ENCODE data around the gene AP5S1. TPM values are rescaled to one million over a fixed set of nuclear protein-coding genes. Genes with fewer than 3 reads are reported as not detected.

The AP5S1 gene, protein sequence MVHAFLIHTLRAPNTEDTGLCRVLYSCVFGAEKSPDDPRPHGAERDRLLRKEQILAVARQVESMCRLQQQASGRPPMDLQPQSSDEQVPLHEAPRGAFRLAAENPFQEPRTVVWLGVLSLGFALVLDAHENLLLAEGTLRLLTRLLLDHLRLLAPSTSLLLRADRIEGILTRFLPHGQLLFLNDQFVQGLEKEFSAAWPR
- total RNA-seq, result 10 to 100 TPM; 13.8 to 15.5 TPM

DNA sequence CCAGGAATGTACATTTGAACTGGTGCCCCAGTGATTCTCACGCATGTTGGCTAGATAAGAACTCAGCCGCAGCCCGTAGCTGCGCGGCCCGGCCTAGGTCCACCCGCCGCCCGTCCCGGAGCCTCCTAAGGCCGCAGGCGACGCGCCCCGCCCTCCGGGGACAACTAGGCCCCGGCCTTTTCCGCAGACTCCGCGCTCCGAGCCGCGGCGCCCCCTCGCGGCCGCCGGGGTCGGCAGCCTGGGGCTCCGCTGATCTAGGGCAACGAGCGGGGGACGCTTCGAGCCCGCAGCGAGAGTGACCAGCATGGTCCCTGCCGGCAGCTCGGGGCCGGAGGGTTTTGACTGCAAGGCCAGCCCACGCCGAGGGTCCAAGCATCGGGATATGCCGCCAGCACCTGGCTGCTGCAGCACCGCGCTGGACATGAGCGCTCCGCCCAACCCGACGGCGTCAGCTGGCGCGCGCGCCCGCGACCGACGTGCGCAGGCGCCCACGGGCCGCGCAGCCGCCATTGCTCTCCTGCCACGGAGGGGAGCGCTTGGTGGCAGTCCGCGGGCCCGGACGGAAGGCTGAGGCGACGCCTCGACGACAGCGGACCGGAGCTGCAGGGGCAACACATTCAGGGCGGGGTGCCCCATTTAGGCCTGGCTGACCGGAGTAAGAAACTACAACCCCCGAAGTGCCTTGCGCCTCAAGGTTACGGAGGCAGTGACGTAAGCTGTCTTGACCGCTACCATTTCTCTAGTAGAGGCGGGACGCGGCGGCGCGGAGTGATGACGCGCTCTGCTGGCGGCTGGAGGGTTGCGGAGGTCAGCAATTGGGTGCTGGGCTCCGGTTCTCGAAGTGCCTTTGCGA, at the start of gene AP5S1:
TSS of gene AP5S1 (plus strand) at position 500 of the 853 bp plus-strand sequence. CDS start 1,571 bp downstream, outside the sequence.
- H3K36me3 Mint-ChIP-seq, result peaks cover 2% of the 10 kb centered on the region

DNA sequence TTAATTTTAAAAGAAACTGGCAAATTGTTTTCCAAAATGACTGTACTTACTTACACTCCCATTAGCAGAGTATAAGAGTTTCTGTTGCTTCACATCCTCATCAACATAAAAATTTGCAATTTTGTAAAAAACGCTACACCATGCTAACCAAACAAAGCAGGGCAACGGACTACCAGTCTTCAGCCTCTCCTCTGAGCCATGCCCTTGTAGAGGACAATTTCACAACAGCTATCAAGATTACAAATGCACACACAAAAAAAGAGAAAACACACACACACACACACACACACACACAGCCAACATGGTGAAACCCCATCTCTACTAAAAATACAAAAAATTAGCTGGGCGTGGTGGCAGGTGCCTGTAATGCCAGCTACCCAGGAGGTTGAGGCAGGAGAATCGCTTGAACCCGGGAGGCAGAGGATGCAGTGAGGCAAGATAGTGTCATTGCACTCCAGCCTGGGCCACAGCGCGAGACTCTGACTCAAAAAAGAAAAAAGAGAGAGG, 48.7 kb upstream of the AP5S1 start:
- no peak overlapping the region for H3K4me3 Mint-ChIP-seq
- H3K27me3 Mint-ChIP-seq, result peaks cover 9% of the 10 kb centered on the region
- no peak for ATAC-seq
- CTCF ChIA-PET, result interaction anchor here (1.4 to 8.0 kb wide), 3 partner anchors 14 to 83 kb away, joined by 5 to 80 read pairs (median 5); partner anchors contain the start of gene CENPB
- no peak overlapping the region for H3K27ac Mint-ChIP-seq
- H3K9me3 Mint-ChIP-seq (ENCODE audit: low read depth), result peaks cover 2% of the 10 kb centered on the region
- H3K4me1 Mint-ChIP-seq, result peaks cover 13% of the 10 kb centered on the region
- peaks cover 2% of the 10 kb centered on the region for H3K36me3 Mint-ChIP-seq
- no peak for DNase-seq

More for the DNA sequence above, at the start of gene AP5S1:
- ATAC-seq (peak; percentile 82), DNase-seq (peak; percentile 97)
- Mint-ChIP-seq H3K4me1 (peaks cover 47% of the 10 kb centered on the region), H3K27me3 (no peaks in the 10 kb centered on the region), H3K9me3 (ENCODE audit: low read depth) (no peaks in the 10 kb centered on the region), H3K4me3 (peak within 1 kb of the TSS; percentile 85), H3K27ac (peak within 1 kb of the TSS; percentile 90)
- CTCF ChIA-PET, result interaction anchor here (0.5 to 6.4 kb wide), 28 partner anchors 8 to 264 kb away, joined by 3 to 51 read pairs (median 6); partner anchors contain the start of genes ADISSP, CDC25B, MAVS and SPEF1

DNA sequence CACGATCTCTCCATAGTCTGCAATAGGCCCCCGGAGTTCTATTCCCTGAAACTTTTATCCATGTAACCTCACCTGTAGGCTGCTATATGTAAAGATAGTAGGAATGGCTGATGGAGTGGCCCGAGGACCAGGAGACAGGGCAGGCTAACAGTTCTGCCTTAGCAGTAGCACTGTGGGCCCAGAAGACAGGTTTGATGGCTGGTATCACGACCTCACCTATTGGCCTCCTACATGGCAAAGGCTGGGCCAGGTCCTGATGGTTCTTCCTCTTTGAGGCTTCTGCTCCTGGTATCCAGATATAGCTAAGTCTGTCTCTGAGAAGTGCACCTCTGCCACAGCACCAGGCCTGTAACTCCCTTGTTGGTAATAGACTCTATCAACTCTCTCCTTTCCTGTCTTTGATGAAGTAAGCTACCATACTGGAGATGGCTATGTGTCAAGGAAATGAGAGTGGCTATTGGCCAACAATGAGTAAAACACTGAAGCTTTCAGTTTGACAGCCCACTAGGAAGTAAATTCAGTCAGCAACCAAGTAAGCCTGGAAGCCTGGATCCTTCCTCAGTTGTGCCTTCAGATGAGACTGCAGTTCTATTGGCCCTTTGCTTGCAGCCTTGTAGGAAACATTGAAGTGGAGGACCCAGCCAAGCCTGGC, 44.8 kb upstream of the AP5S1 start:
- ATAC-seq, result no peak
- Mint-ChIP-seq H3K9me3 (ENCODE audit: low read depth) (peaks cover 2% of the 10 kb centered on the region), H3K36me3 (peaks cover 2% of the 10 kb centered on the region), H3K4me1 (peaks cover 17% of the 10 kb centered on the region), H3K4me3 (no peak overlapping the region), H3K27ac (no peak overlapping the region), H3K27me3 (peaks cover 32% of the 10 kb centered on the region)
- CTCF ChIA-PET, result interaction anchor here (0.6 to 4.0 kb wide), 4 partner anchors 8 to 420 kb away, joined by 3 to 15 read pairs (median 4); partner anchors contain the start of gene ADISSP
- DNase-seq, result no peak

DNA sequence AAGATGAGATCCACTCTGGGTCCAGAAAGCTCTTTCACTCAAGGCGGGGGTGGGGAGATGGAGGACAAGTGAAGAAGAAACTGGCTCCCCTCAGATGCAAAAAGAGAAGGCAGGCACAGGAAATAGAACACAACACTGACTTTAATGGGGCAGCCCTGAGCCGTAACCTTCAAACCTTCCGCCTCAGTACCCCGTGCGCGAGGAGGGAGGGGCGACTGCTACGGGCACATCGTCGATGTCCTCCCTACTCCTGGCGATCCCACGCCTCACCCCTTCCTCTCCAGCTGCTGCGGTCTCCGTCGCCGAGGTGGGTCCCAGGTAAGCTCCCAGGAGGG, 43.0 kb upstream of the AP5S1 start:
- no peak for DNase-seq
- peak; percentile 34 for ATAC-seq
- Mint-ChIP-seq H3K27me3 (peaks cover 28% of the 10 kb centered on the region), H3K4me1 (peaks cover 28% of the 10 kb centered on the region), H3K4me3 (peak overlapping the region; percentile 72), H3K36me3 (peaks cover 2% of the 10 kb centered on the region), H3K9me3 (ENCODE audit: low read depth) (peaks cover 2% of the 10 kb centered on the region), H3K27ac (no peak overlapping the region)
- CTCF ChIA-PET, result interaction anchor here (0.7 to 5.4 kb wide), 7 partner anchors 9 to 101 kb away, joined by 3 to 37 read pairs (median 6); partner anchors contain the start of genes ADISSP and AP5S1

DNA sequence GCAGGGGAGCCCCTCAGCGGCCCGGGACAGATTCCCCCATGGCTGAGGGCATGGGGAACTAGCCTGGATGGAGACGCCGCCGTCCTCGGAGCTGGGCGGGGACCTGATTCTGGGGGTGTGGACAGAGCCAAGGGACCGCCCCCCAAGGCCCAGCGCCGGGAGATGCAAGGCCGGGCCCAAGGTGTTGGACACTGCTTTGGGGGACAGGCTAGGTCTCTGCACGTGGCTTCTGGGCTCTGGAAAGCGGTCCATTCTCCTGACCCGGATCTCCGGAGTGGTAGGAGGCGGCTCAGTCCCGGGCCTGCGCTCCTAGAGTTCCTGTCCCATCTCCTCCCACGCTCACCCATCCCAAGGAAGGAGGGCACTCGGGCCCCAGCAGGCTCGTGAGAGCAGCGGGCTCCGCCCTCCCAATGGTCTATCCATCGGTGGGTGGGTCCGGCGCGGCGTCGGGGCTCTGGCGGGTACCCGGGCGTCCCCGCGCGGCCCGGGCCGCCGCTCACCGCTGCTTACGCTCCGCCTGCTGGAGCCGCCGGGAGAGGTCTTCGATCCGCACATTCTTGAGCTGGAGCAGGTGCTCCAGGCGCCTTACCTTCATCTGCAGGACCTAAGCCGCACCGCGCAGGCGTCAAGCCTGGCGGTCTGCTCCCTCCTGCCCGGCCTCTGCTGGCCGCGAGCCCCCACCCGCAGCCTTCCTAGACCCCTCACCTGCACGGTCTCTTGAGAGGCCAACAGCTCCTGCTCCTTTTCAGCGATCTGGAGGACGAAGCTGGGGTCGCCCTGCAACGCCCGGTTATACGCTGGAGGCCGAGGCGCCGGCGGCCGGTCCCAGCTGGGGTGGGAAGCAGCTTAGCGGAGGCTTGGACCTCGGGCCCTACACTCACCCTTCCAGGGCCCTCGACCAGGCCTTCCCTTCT, 42.4 kb upstream of the AP5S1 start:
- DNase-seq (peak; percentile 60), ATAC-seq (peak; percentile 76)
- no peak overlapping the region for H3K27ac Mint-ChIP-seq
- H3K27me3 Mint-ChIP-seq, result peaks cover 25% of the 10 kb centered on the region
- peaks cover 28% of the 10 kb centered on the region for H3K4me1 Mint-ChIP-seq
- CTCF ChIA-PET, result interaction anchor here (0.7 to 5.4 kb wide), 13 partner anchors 8 to 307 kb away, joined by 3 to 37 read pairs (median 6); partner anchors contain the start of genes ADISSP, AP5S1 and CENPB
- H3K36me3 Mint-ChIP-seq, result peaks cover 2% of the 10 kb centered on the region
- peaks cover 2% of the 10 kb centered on the region for H3K9me3 Mint-ChIP-seq (ENCODE audit: low read depth)
- H3K4me3 Mint-ChIP-seq, result peak overlapping the region; percentile 72

DNA sequence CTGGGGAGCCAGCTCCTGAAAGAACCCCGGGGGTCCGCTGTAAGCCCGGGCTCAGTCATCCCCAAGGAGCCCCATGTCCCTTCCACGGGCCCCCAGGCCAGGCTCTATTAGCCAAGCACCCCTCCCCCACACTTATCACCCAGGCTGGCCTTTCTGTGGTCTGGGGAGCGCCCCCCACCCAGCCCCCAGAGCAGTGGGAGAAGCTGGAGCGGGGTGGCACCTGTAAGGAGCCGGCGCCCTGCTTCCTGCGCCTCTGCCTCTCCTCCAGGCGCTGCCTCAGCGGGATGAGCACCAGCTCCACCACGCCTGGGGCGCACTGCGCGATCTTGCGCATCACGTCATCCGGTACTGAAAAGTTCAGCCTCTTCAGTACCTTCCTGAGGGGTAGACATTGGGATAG, 41.4 kb upstream of the AP5S1 start:
- peaks cover 33% of the 10 kb centered on the region for H3K4me1 Mint-ChIP-seq
- H3K27me3 Mint-ChIP-seq, result peaks cover 25% of the 10 kb centered on the region
- ATAC-seq, result no peak
- peaks cover 2% of the 10 kb centered on the region for H3K36me3 Mint-ChIP-seq
- DNase-seq, result no peak
- H3K27ac Mint-ChIP-seq, result no peak overlapping the region
- CTCF ChIA-PET, result interaction anchor here (0.8 to 5.4 kb wide), 11 partner anchors 7 to 306 kb away, joined by 3 to 37 read pairs (median 3); partner anchors contain the start of genes ADISSP, AP5S1 and CENPB
- H3K4me3 Mint-ChIP-seq, result no peak overlapping the region
- H3K9me3 Mint-ChIP-seq (ENCODE audit: low read depth), result peaks cover 2% of the 10 kb centered on the region

DNA sequence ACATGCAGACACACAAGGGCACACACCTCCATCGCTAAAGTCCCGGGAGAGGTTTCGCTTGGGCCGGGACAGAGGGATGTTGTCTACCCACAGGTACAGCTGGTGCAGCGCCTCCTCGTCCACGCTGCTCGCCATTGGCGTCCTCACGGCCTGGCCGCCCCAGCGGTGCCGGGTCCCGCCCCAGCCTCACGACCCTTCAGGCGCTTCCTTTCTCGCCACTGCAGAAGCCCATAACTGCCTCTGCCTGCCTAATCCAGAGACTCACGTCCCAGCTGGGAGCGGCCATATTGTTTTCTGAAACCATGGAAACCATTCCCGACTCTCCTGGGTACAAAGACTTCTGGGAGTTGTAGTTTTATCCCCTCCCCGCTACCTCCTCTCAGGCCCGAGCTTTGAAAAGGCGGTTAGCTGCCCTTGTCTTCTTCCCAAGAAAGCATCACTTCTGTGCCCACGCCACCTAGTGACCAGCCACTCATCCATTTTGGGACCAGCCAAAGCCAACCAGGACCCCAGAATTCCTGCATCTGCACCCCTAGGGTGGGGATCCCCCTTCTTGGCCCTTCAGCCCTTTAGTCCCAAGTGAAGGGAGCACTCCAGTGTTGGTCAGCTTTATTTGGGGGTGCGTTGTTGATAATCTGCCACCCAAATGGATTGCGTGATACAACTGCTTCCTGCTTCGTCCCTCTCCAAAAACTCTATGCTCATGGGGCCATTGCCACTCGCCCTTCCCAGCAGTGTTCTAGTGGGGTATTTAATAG, 39.0 kb upstream of the AP5S1 start, which contains the start of gene SPEF1:
TSS of gene SPEF1 (minus strand) at position 296 of the 758 bp plus-strand sequence. CDS start at position 135, 161 bp downstream.
- DNase-seq (peak; percentile 65), ATAC-seq (peak; percentile 49)
- H3K36me3 Mint-ChIP-seq, result peaks cover 3% of the 10 kb centered on the region
- H3K27me3 Mint-ChIP-seq, result peaks cover 25% of the 10 kb centered on the region
- H3K4me3 Mint-ChIP-seq, result peak within 1 kb of the TSS; percentile 27
- H3K27ac Mint-ChIP-seq, result peak within 1 kb of the TSS; percentile 5
- CTCF ChIA-PET, result interaction anchor here (0.7 to 5.4 kb wide), 6 partner anchors 13 to 98 kb away, joined by 3 to 37 read pairs (median 5); partner anchors contain the start of genes ADISSP and AP5S1
- peaks cover 43% of the 10 kb centered on the region for H3K4me1 Mint-ChIP-seq
- no peaks in the 10 kb centered on the region for H3K9me3 Mint-ChIP-seq (ENCODE audit: low read depth)

DNA sequence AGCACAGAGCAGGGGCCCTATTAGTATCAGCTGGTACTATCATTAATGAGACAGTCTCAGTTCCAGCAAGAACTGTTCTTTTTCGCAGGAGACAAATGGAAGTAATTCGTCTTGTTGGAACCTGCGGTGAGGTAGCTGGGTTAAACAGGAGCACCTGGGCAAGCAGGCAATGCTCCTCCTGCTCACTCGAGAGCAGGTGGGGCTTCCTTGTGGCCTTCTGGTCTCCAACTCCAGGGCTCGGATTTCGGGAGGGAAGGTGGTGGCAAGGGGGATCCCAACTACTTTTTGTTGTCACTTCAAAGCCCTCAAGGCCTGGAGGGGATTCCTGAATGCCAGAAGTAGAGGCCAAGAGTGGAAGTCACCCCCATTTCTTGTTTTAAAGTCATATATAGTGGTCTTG, 37.8 kb upstream of the AP5S1 start:
- Mint-ChIP-seq H3K27me3 (peaks cover 22% of the 10 kb centered on the region), H3K4me1 (peaks cover 40% of the 10 kb centered on the region)
- DNase-seq, result no peak

DNA sequence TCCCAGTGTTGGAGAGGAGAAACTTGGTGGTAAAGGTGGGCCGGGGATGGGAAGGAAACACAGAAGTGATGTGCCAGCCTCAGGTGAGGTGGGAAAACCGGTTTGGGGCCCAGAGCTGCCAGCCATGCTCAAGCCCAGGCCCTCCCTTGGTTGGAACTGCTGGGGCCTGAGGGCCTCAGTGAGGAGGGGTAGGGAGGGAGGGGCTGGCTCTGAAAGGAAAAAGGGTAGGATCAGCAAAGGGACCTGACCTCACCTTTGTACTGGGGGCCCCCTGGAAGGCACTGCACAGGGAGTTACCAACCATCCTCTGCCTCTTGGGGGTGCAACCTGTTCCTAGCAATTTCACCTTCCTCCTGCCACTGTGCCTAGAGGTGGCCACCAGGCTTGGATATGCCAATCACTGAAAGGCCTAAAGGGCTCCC, 37.3 kb upstream of the AP5S1 start:
- Mint-ChIP-seq H3K9me3 (ENCODE audit: low read depth) (no peaks in the 10 kb centered on the region), H3K27ac (no peak overlapping the region), H3K27me3 (peaks cover 21% of the 10 kb centered on the region), H3K36me3 (peaks cover 3% of the 10 kb centered on the region), H3K4me1 (peaks cover 43% of the 10 kb centered on the region), H3K4me3 (no peak overlapping the region)
- CTCF ChIA-PET, result interaction anchor here (7.7 kb wide), 1 partner anchor 72 kb away, joined by 65 read pairs; no protein-coding TSS in a partner anchor
- ATAC-seq (no peak), DNase-seq (no peak)

More for the DNA sequence above, 37.8 kb upstream of the AP5S1 start:
- H3K36me3 Mint-ChIP-seq, result peaks cover 3% of the 10 kb centered on the region
- H3K9me3 Mint-ChIP-seq (ENCODE audit: low read depth), result no peaks in the 10 kb centered on the region
- ATAC-seq, result no peak
- CTCF ChIA-PET, result interaction anchor here (1.7 kb wide), 1 partner anchor 36 kb away, joined by 9 read pairs; no protein-coding TSS in a partner anchor
- H3K27ac Mint-ChIP-seq, result no peak overlapping the region
- no peak overlapping the region for H3K4me3 Mint-ChIP-seq

DNA sequence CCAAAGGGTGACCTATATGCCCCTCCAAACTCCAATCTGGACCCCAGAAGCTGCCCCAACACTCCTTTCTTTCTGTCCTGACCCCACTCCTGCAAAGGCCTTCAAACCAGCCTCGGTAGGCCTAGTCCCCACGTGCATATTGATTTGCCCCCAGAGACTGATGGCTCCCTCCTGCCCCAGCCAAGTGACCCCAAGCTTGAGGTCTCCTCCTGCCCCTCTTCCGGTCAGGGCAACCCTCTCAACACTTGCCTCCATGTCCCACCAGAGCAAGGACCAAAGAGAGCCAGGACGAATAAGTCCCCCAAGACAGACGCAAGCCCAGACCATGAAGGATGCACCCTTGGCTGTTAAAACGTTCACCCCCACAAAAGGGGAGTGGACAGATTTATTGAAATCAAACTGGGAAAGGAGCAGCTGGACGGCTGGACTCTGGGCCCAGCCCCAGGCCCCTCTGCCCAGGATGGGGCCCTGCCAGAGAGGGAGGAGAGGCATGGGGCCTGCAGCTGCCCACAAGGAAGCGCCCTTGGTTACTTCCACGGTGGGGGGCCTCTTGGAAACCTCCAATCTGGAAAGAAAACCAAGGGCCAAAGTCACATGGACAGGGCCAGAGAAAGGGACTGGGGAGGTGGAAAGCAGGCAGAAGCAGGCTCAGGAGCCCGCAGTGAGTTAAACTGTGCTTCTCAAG, 36.7 kb upstream of the AP5S1 start:
- Mint-ChIP-seq H3K4me3 (no peak overlapping the region), H3K27me3 (peaks cover 16% of the 10 kb centered on the region), H3K4me1 (peaks cover 43% of the 10 kb centered on the region), H3K9me3 (ENCODE audit: low read depth) (no peaks in the 10 kb centered on the region), H3K27ac (no peak overlapping the region), H3K36me3 (peaks cover 3% of the 10 kb centered on the region)
- CTCF ChIA-PET, result interaction anchor here (7.7 kb wide), 1 partner anchor 71 kb away, joined by 65 read pairs; no protein-coding TSS in a partner anchor
- ATAC-seq (no peak), DNase-seq (no peak)
